ENCODE data around the gene STARD8.
"Not testable (repeated sequence)": the region's sequence is repeated elsewhere in the genome, so short reads cannot be mapped to it uniquely, and the experiment has no call there.

The STARD8 gene

GRCh38 chrX:68719181-68719903 lies 71.9 kb downstream of the STARD8 start:
- no peak for DNase-seq

DNA sequence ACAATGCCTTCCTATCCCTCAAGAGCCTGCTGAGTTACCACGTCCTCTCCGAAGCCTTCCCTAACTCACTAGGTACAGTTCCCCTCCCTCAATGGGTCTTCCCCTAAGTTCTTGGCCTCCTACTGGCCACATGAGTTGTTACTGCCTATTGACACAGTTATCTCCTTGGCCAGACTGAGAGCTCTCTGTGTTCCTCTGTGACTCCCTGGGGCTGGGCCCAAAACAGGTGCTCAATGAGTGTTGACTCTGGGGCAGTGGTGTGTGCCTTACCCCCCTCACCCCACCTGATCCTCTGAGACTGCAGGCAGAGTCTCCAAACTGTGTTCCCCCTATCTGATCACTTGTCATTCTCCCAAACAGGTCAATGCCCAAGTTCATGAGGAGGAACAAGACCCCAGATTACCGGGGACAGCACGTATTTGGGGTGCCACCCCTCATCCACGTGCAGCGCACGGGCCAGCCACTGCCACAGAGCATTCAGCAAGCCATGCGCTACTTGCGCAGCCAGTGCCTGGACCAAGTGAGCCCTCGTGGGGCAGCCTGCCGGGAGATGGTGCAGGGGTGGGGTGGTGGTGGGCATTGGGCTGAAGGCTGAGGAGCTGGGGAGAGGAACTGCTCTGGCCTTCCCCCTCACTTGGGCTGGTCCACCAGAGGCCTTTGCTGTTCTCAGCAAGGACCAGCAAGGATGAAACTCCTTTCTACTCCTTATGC lies 72.6 kb downstream of the STARD8 start:
- DNase-seq, result no peak

- DNase-seq, result no peak
Observed at GRCh38 chrX:68720851-68721250, 73.4 kb downstream of the STARD8 start.

- DNase-seq, result no peak
Observed at GRCh38 chrX:68721546-68721945, 74.1 kb downstream of the STARD8 start.

- DNase-seq, result no peak
Observed at GRCh38 chrX:68721991-68722860, 74.8 kb downstream of the STARD8 start.

DNA sequence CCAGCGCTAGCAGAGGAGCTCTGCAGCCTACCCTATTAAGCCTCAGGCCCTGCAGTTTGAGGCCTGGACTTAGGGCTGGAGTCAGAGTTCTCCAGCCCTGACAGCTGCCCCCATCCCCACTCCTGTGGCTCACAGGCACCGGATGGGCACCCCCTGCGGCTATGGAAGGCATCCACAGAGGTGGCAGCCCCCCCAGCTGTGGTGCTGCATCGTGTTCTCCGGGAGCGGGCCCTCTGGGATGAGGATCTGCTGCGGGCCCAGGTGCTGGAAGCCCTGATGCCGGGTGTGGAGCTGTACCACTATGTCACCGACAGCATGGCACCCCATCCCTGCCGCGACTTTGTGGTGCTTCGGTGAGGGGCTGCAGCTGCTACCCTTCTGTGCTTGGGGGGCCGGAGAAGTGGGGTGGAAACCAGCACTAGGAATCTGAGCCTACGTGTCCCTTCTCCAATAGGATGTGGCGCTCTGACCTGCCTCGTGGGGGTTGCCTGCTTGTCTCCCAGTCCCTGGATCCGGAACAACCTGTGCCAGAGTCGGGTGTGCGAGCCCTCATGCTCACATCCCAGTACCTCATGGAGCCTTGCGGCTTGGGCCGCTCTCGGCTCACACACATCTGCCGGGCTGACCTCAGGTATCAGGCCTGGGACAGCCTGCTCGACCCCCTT lies 76.2 kb downstream of the STARD8 start:
- no peak for DNase-seq

DNA sequence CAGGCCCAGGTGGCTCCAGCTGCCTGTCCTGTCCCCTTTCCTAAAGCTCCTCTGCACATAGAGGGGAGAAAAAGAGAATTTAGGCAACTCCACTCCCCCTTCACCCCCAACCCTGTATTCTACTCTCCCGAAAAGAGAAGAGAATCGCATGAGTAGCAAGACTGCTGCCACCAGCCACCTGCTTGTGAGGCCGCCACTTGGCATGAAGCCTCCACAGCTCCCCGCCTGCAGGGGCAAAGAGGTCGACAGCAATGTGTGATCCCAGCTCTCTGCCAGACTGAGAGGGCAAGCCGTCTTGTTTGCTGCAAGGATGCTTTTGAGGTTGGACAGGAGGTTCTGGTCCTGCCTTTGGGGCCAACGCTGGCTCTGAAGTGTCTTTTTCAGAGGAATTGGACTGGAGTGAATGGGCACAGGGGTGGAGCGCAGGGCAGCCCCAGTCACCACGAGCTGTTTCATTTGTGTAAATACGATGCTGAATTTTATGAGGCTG lies 77.1 kb downstream of the STARD8 start:
- no peak for DNase-seq

DNA sequence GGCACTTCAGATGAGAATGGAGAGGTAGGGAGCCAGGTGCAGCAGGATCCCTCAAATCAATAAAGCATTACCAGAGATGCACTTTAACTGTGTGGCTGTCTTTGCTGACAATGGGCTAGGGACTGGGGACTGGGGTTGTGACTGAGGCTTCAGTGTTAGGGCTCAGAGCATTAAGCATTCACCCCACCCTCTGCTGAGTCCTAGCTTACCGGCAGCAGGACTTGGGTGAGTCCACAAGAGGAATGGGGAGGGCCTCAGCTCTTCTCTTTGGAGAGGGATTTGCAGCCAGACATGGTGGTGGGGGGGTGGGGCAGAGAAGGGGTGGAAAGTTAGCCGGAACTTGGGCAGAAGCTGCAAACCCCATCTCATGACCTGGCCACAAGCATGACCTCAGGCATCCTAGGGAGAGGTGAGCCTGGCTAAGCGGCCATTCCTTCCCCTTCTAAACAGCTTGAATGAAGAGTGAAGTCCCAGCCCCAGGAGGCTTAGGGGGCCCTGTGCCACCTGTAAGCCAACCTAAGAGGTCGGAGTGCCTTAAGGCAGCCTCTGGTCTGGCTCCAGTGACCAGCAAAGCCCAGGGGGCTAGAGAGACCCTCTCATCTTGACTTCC lies 78.4 kb downstream of the STARD8 start:
- DNase-seq, result no peak

- DNase-seq, result no peak
Observed at GRCh38 chrX:68726366-68726765, 78.9 kb downstream of the STARD8 start.

DNA sequence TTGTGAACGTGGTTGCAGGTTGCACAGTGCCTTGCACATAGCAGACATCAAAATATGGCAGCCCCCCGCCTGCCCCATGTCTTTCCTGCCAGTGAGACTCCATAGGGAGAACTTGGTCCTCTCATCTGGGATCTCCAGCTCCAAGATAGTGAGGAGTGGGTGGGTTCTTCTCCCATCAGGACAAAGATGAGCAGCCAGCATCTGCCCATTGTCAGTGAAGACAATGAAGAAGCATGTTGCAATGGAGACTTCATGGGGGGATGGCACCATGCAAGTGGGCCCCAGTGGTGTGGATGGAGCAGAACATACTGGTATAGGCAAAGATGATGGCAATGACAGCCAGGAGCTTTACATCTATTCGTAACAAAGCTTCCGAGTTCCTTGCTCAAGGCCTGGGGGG lies 80.2 kb downstream of the STARD8 start:
- no peak for DNase-seq

GRCh38 chrX:68728186-68728585 lies 80.7 kb downstream of the STARD8 start:
- no peak for DNase-seq

DNA sequence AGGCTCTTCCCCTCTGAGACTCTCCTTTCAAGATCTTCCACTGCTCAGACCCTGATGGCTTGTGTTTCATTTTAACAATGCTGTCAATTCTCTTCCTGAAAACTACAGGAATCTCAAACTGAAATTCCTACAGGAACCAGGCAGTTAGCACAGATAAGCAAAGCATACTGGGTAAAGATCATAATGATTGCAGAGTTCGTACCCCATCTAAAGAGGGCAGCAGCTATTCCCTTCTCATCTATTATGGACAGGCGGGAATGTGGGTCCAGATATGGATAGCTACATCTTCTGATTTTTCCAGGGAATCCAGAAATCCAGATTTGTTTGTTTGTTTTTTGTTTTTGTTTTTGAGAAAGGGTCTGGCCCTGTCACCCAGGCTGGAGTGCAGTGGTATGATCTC lies 83.8 kb downstream of the STARD8 start:
- DNase-seq, result no peak

GRCh38 chrX:68732906-68733493 lies 85.5 kb downstream of the STARD8 start:
- DNase-seq, result no peak

GRCh38 chrX:68735266-68735665 lies 87.8 kb downstream of the STARD8 start:
- no peak for DNase-seq

DNA sequence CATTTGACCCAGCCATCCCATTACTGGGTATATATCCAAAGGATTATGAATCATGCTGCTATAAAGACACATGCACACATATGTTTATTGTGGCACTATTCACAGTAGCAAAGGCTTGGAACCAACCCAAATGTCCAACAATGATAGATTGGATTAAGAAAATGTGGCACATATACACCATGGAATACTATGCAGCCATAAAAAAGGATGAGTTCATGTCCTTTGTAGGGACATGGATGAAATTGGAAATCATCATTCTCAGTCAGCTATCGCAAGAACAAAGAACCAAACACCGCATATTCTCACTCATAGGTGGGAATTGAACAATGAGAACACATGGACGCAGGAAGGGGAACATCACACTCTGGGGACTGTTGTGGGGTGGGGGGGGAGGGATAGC lies 94.4 kb downstream of the STARD8 start:
- not testable (repeated sequence) for DNase-seq

DNA sequence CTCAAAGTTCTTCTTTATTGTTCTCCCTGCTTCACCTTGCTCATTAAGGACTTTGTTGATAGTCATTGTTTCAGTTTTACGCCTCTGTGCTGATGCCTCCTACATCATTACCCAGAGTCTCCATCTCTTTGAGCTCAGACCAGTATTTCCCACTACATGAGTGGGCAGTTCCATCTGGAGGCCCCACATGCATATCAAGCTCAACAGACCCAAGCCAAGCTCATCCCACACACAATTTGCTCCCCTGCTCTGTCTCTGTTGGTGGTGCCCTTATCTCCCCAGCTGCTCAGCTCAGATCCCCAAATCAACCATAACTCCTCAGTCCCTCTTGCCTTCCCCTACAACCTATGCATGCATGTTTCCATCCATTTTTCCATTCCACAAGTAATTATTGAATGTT lies 96.3 kb downstream of the STARD8 start:
- no peak for DNase-seq

- no peak for DNase-seq
Observed at GRCh38 chrX:68746988-68747387, 99.5 kb downstream of the STARD8 start.

DNA sequence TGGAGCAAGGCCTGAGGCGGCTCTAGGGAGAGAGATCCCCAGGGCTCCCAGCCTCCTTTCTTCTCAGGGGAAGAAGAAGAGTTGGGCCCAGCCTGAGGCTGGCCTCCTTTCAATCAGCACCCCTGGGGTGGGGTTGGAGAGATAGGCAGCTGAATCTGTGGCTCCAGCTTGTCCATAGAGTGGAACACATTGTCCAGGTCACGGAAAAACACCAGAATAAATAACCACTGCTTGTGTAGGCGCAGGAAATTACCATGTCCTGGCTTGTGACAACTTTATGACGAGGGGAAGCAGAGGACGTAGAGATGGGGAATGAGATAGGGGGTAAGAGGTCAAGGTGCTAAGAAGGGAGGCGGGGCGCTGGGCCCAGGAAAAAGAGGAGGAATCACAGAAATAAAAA lies 100.6 kb downstream of the STARD8 start:
- DNase-seq, result no peak

- no peak for DNase-seq
Observed at GRCh38 chrX:68749426-68749825, 102.0 kb downstream of the STARD8 start.

DNA sequence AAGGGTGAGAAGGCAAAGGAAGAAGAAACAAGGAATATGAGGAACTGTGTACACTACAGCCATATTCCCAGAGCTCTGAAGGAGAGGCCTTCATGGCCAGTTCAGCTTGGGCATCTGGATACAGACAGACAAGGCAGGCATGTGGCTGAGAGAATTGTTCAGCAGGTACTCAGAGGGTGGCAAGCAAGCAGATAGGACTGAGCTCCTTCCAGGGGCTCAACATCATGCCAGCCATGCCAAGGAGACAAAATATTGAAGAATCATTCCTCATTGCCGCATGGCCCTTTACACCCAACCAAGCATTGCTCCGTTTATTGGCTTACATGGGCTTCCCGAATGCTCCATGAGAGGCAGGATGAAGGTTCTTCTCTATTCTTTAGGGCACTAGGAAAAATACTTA lies 102.8 kb downstream of the STARD8 start:
- DNase-seq, result no peak

DNA sequence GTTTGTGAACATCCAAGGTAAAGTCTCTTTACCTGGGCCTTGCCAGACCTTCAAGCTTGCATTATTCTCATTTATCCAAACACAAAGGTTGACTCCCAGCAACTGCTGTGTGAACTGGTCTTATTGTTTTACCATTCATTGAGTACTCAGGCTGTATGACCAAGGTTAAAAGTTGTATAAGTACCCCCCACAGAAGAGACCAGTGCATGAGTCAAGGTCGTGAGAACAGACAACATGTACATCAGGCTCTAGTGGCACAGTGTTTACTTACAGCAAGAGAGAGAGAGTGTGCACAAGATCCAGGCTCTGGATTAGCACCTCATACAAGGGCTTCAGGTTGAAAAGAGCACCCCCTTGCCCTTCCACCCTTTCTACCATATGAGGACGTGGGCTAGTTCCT lies 103.9 kb downstream of the STARD8 start:
- DNase-seq, result no peak

GRCh38 chrX:68753218-68753617 lies 105.8 kb downstream of the STARD8 start:
- DNase-seq, result no peak

Measured in NCI-H446 treated with DMSO at 0.1 percent for 48 hours (cell line).